T-helper 1 cell treated with Interleukin-12 subunit alpha and Interleukin-12 subunit beta and Interleukin-4 antibody, amounts not matched to agents 30 μg/mL and 1 μg/mL, for 36 hours (primary cell): ENCODE measurements around the gene RIPPLY1.

Experiments used
- H3K27ac Mint-ChIP-seq: one replicate; pipeline ENCODE4 v1.8.0; 2021; ENCODE audit warnings: mild to moderate bottlenecking, mixed read lengths
- H3K27me3 Mint-ChIP-seq: one replicate; pipeline ENCODE4 v1.8.0; 2021; ENCODE audit warnings: low read depth, mixed read lengths
- H3K36me3 Mint-ChIP-seq: one replicate; pipeline ENCODE4 v1.8.0; 2021; ENCODE audit warnings: low read depth, mixed read lengths
- H3K4me1 Mint-ChIP-seq: one replicate; pipeline ENCODE4 v1.8.0; 2021; ENCODE audit warnings: low read depth, mixed read lengths
- H3K4me3 Mint-ChIP-seq: one replicate; pipeline ENCODE4 v1.8.0; 2021; ENCODE audit warnings: mild to moderate bottlenecking, moderate library complexity, mixed read lengths
- H3K9me3 Mint-ChIP-seq: one replicate; pipeline ENCODE4 v1.8.0; 2021; ENCODE audit warnings: mixed read lengths

Gene RIPPLY1

DNA sequence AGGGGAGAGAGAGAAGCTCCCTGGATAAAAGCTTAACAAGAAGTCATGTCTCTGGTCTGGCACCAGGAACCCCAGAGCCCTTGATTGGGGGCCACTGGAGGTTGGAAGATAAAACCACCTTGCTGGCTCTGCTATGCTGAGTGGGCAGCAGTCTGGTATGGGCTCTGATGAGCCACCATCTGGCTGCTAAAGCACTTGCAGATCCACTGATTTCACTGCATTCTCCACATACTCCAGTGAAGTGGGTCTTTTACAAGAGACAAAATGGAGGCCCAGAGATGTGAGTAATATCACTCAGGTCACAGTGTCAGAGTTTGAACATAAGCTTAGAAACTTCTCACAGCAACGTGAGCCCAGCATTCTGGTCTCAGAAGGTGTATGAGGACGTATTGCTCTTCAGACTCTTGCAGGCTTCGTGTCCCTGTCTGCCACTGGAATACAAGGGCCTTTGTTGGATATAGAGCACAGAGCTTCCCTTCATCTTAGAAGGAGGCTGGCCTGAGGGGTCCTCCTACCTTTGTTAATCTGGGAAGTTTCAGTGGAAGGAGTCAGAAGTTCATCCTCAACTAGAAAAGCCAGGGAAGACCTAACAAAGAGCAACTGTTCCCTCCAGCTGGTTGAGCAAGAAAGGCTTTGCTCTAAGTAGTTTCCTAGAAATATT is 28.8 kb upstream of the RIPPLY1 start:
- H3K9me3 Mint-ChIP-seq, result no peaks in the 10 kb centered on the region
- H3K36me3 Mint-ChIP-seq, result no peaks in the 10 kb centered on the region
- no peak overlapping the region for H3K27ac Mint-ChIP-seq
- H3K4me3 Mint-ChIP-seq, result no peak overlapping the region
- no peaks in the 10 kb centered on the region for H3K27me3 Mint-ChIP-seq
- H3K4me1 Mint-ChIP-seq, result no peaks in the 10 kb centered on the region

DNA sequence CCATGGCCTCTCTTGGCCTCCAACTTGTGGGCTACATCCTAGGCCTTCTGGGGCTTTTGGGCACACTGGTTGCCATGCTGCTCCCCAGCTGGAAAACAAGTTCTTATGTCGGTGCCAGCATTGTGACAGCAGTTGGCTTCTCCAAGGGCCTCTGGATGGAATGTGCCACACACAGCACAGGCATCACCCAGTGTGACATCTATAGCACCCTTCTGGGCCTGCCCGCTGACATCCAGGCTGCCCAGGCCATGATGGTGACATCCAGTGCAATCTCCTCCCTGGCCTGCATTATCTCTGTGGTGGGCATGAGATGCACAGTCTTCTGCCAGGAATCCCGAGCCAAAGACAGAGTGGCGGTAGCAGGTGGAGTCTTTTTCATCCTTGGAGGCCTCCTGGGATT is 25.1 kb upstream of the RIPPLY1 start:
- no peaks in the 10 kb centered on the region for H3K4me1 Mint-ChIP-seq
- no peaks in the 10 kb centered on the region for H3K36me3 Mint-ChIP-seq
- H3K27me3 Mint-ChIP-seq, result no peaks in the 10 kb centered on the region
- H3K27ac Mint-ChIP-seq, result no peak overlapping the region
- H3K4me3 Mint-ChIP-seq, result no peak overlapping the region
- no peaks in the 10 kb centered on the region for H3K9me3 Mint-ChIP-seq

DNA sequence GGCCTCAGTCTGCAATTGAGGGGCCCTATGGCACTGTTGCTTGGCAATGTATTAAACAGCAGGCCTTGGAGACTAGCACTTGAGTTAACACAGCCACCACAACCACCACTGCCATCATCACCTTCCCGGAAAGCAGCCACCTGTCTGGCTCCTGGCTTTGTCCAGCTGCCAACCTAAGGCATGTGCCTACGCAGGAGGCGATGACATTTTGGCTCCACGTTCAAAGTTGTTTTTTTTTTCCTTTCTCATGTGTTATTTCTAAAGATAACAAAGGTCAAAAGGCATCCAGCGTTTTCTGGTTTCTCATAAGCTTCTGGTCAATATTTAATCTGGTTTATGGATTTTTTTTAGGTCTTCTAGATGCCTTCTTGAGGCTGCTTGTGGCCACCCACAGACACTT is 24.6 kb upstream of the RIPPLY1 start:
- H3K27ac Mint-ChIP-seq, result no peak overlapping the region

DNA sequence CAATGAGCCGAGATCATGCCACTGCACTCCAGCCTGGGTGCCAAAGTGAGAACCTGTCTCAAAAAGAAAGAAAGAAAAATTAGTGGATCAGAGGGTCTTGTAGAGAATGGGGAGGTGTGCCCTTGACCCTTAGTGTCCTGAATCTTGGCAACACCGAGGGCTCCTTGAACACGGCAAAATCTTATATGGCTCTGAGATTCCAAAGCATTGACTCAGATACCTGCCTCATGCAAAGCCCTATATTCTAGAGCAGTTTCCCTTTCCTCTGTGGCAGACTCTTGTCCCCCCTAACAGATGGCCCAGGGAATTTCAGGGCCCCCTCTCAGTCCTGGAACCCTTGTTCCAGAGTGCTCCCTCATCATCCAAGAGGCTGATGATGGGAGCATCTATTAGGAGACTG is 23.9 kb upstream of the RIPPLY1 start:
- H3K9me3 Mint-ChIP-seq, result no peaks in the 10 kb centered on the region
- H3K4me1 Mint-ChIP-seq, result no peaks in the 10 kb centered on the region
- no peak overlapping the region for H3K27ac Mint-ChIP-seq

More for the DNA sequence above, 24.6 kb upstream of the RIPPLY1 start:
- Mint-ChIP-seq H3K9me3 (no peaks in the 10 kb centered on the region), H3K36me3 (no peaks in the 10 kb centered on the region), H3K4me1 (no peaks in the 10 kb centered on the region), H3K27me3 (no peaks in the 10 kb centered on the region), H3K4me3 (no peak overlapping the region)

DNA sequence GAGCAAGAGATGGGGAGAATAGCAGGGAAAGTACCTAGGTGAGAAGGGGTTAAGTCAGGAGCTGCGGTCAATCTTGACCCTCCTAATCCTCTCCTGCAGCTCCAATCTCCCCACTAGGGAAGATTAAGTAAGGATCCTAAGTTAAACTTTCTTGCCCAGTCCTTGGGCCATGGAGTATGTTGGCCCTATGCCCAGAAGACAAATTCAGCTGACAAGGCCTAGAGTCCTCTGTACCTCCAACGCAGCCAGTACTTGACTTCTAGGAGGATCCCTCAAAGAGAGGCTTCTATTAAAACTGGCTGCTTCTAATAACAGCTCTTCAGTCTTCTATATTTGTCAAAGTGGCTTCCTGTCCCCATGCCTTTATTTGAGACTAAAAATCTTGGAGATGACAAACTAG is 18.5 kb upstream of the RIPPLY1 start:
- Mint-ChIP-seq H3K36me3 (no peaks in the 10 kb centered on the region), H3K27ac (no peak overlapping the region), H3K4me3 (no peak overlapping the region), H3K4me1 (peaks cover 1% of the 10 kb centered on the region), H3K9me3 (no peaks in the 10 kb centered on the region), H3K27me3 (peaks cover 3% of the 10 kb centered on the region)

More for the DNA sequence above, 23.9 kb upstream of the RIPPLY1 start:
- Mint-ChIP-seq H3K36me3 (no peaks in the 10 kb centered on the region), H3K4me3 (no peak overlapping the region), H3K27me3 (no peaks in the 10 kb centered on the region)

DNA sequence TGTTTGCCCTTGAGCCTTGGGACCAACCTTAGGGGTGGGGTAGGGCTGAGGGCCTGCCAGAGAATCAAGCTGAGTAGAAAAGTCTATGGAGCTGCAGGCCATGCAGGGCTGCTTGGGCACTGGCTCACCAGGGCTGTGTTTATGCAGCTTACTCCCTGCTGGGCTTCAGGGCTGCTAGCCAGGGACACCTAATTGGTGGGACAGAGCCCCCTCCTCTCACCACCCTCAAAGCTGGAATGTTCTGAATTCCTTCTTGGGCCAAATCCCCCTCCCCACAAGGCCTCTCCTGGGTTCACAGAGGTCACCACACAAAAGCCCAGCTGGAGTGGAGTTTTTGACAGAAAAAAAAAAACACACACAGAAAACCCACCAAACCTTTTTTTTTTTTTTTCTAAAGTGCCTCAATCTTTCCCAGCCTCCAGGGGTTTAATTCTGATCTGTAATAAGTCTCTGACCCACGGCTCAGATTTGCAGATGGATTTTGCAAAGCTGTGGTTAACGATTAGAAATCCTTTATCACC is 16.9 kb upstream of the RIPPLY1 start, which contains the start of gene CLDN2:
Gene CLDN2, plus strand, starts transcription at position 471 of the 521 bp plus-strand sequence. CDS start 7,827 bp downstream, outside the sequence.
- Mint-ChIP-seq H3K27ac (no peak within 1 kb of the TSS), H3K4me3 (no peak within 1 kb of the TSS), H3K9me3 (no peaks in the 10 kb centered on the region), H3K4me1 (peaks cover 1% of the 10 kb centered on the region), H3K36me3 (no peaks in the 10 kb centered on the region), H3K27me3 (peaks cover 3% of the 10 kb centered on the region)

DNA sequence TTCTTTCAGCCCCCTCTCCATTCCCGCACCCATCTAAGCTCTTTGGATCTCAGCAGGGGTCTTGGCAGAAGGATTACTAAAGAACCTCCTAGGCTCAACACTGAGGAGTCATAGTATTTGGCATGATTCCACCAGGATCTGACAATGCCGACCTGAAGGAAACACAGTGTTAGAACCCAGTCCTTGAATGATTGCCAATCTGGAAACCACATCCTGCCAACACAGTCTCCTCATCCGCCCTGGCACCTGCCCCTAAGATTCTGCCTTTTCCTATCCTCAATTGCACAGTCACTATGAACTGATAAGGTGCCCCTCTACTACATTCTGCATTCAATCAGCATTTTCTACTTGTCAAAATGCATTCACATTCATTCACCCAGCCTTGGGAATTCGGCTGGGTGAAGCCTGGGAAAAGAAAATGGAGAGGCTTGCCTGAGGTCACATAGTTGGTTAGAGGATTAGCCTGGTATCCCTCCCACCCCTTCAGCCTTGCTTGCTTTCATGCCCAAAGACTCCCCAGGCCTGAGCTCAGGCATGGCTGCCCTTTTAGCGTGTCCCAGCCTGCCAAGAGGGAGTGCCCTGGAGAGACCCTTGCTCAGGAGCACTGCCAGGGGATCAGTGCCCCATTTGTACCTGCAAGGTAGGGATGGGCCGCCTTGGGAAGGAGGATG is 14.8 kb upstream of the RIPPLY1 start:
- peaks cover 1% of the 10 kb centered on the region for H3K4me1 Mint-ChIP-seq
- H3K9me3 Mint-ChIP-seq, result no peaks in the 10 kb centered on the region
- H3K27me3 Mint-ChIP-seq, result peaks cover 3% of the 10 kb centered on the region
- no peaks in the 10 kb centered on the region for H3K36me3 Mint-ChIP-seq
- H3K4me3 Mint-ChIP-seq, result no peak overlapping the region
- H3K27ac Mint-ChIP-seq, result no peak overlapping the region

DNA sequence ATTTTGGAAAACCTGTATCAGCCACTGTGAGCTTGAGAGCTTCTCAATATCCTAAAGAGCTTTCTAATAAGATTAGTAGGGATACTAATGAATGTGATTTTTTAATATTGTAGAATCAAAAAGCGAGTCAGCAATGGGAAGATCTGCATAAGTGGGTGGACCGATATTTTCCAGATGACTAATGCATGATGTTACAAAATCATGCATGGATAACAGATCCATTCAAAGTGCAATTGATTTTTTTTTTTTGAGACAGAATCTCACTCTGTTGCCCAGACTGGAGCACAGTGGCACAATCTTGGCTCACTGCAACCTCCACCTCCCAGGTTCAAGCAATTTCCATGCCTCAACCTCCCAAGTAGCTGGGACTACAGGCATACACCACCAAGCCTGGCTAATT is 9.7 kb upstream of the RIPPLY1 start:
- H3K27ac Mint-ChIP-seq, result no peak overlapping the region
- H3K36me3 Mint-ChIP-seq, result no peaks in the 10 kb centered on the region
- H3K4me3 Mint-ChIP-seq, result no peak overlapping the region
- H3K9me3 Mint-ChIP-seq, result no peaks in the 10 kb centered on the region
- peaks cover 3% of the 10 kb centered on the region for H3K27me3 Mint-ChIP-seq
- peaks cover 1% of the 10 kb centered on the region for H3K4me1 Mint-ChIP-seq

DNA sequence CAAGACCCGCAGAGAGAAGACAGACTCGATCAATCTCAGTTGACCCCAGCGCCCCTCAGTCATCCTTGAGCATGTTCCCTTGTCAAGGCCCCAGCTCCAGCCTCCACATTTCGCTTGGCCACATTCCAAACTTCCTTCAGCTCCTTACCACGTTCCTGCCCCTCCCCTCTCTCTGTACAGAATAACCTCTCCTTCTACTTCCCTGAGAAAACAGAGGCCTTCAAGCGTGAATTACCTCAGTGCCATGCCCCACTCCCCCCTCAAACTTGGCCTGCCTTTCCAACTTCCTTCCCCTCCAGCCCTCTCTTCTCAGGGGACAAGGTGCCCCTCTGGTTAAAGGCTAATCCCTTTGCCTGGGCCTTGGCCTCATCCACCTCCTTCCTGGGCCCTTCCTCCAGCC is 3.2 kb upstream of the RIPPLY1 start:
- H3K4me3 Mint-ChIP-seq, result no peak overlapping the region
- H3K4me1 Mint-ChIP-seq, result no peaks in the 10 kb centered on the region
- no peak overlapping the region for H3K27ac Mint-ChIP-seq
- no peaks in the 10 kb centered on the region for H3K27me3 Mint-ChIP-seq
- no peaks in the 10 kb centered on the region for H3K9me3 Mint-ChIP-seq
- H3K36me3 Mint-ChIP-seq, result no peaks in the 10 kb centered on the region

DNA sequence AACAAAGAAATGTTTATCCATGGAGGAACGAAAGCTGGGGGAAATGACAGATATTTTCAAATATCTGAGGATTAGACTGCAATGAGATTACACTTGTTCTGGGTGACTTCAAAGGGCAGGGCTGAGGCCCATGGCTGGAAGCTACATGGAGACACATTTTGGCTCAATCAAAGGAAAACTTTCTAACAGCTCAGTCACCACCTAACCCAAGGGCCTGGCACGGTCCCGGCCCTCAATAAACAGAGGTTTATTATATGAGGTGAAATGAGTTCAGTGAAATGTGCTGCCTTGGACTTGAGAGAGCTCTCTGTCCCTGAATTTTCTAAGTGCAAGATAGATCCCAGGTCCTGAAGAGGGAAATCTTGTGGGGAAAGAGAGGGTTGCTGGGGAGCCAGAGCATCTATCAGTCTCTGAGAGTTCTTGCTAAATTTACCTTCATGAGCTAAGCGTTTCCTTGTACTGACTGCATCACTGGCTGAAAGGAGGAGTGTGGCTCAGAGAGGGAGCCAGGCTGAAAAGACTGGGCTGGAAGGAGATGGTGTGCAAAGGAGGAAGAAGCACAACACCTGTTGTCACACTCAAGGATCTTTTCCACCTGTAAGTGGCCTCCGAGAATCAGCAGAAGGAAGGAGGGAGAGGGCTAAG is 2.0 kb upstream of the RIPPLY1 start:
- no peaks in the 10 kb centered on the region for H3K27me3 Mint-ChIP-seq
- H3K9me3 Mint-ChIP-seq, result no peaks in the 10 kb centered on the region
- no peaks in the 10 kb centered on the region for H3K36me3 Mint-ChIP-seq
- H3K4me1 Mint-ChIP-seq, result no peaks in the 10 kb centered on the region
- no peak overlapping the region for H3K4me3 Mint-ChIP-seq
- H3K27ac Mint-ChIP-seq, result no peak overlapping the region

DNA sequence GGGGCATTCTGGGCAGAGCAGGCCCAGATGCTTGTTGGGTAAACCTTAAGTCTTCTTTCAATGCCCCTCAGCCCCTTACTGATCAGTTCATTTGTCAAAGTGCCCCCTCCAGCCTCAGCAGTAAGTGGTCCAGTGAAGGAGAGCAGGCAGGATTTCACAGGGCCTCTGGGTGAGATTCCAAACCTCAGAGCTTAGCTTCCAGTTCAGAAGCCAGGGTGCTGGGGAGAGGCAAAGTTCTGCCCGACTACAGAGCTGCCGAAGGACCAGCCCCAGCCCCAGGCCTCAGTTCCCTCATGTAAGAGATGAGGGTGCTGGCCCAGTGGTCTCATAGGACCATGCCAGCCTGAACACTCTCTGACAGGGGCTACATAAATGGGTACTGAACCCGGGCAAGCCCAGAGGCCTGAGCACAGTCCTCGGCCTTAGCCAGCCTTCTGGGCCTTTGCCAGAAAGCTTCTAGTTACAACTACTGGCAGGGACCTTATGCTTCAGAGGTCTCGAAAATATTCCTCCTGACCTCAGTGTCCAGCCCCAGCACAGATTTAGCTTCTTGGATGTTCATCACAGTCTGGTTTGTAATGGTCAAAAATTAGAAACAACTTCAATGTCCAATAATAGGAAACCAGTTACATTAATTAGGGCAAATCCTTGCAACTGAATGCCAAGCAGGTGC is 851 bp upstream of the RIPPLY1 start:
- H3K36me3 Mint-ChIP-seq, result no peaks in the 10 kb centered on the region
- H3K27ac Mint-ChIP-seq, result no peak overlapping the region
- no peaks in the 10 kb centered on the region for H3K4me1 Mint-ChIP-seq
- no peaks in the 10 kb centered on the region for H3K27me3 Mint-ChIP-seq
- no peak overlapping the region for H3K4me3 Mint-ChIP-seq
- H3K9me3 Mint-ChIP-seq, result no peaks in the 10 kb centered on the region

DNA sequence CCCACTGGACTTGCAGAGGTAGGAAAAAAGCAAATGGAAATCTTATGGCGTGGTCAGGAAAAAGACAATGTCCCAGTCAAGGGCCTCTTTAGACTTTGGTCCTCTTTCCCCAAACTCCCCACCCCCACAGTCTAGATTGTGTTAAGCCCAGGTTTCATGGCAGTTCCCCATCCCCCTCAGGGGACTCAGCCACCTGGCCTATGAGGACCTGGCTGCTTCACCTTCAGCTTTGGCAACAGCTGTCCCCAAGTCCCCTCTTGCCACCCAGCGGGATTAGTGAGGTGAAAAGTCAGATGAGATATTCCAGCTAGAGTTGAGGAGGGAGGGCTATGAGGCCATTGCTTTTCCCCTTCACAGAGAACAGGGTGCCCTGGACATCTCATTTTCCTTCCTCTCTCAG is 457 bp downstream of the RIPPLY1 start:
- H3K4me1 Mint-ChIP-seq, result no peaks in the 10 kb centered on the region
- no peaks in the 10 kb centered on the region for H3K36me3 Mint-ChIP-seq
- H3K4me3 Mint-ChIP-seq, result no peak overlapping the region
- no peaks in the 10 kb centered on the region for H3K27me3 Mint-ChIP-seq
- no peak overlapping the region for H3K27ac Mint-ChIP-seq
- no peaks in the 10 kb centered on the region for H3K9me3 Mint-ChIP-seq

DNA sequence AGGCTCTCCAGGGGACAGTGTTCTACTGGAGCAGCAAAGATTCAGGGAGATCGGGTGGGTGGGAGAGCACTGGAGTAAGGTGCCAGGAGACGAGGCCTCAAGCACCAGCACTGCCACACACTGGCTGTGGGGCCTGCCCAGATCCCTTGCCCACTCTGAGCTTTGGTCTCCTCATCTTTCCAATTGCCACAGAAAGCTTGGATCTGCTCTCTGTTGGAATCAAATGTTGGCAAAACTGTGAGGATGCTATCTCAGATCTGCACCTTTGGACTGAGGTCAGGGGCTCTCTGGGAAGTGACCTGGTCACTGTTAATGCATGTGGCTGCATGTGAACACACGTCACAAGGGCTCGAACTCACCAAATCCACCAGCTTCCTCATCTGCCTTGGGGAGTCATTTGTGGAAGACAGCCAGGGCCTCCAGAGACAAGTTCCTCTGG is 1.3 kb downstream of the RIPPLY1 start:
- Mint-ChIP-seq H3K4me3 (no peak overlapping the region), H3K9me3 (no peaks in the 10 kb centered on the region), H3K4me1 (no peaks in the 10 kb centered on the region), H3K27ac (no peak overlapping the region), H3K36me3 (no peaks in the 10 kb centered on the region), H3K27me3 (no peaks in the 10 kb centered on the region)

DNA sequence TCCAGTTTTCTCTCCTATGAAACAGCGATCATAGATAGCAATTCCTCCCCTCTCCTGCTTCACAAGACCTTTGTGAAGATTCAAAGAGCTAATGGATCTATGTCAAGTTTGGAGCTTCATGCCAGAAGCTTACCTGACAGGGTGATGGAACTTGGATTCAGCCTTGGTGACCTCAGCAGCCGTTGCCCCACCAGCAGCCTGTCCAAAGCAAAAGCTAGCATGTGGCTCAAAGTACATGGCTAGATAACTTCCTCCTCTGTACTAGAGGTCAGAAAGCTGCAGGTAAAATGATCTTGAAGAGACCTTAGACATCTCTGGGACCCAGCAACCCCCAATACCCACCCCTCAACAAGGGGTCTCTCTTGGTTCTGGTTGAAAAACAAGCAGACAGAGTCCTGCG is 1.8 kb downstream of the RIPPLY1 start:
- H3K36me3 Mint-ChIP-seq, result no peaks in the 10 kb centered on the region
- no peaks in the 10 kb centered on the region for H3K4me1 Mint-ChIP-seq
- H3K27ac Mint-ChIP-seq, result no peak overlapping the region
- H3K9me3 Mint-ChIP-seq, result no peaks in the 10 kb centered on the region
- H3K27me3 Mint-ChIP-seq, result no peaks in the 10 kb centered on the region
- no peak overlapping the region for H3K4me3 Mint-ChIP-seq
